Globus pallidus (tissue), 1 donor: ENCODE measurements around the gene THBS2.
"Not testable (repeated sequence)": the region's sequence is repeated elsewhere in the genome, so short reads cannot be mapped to it uniquely, and the experiment has no call there.

ENCODE experiments used
- DNase-seq: peaks from one replicate; pipeline ENCODE4 v3.0.0-alpha.2; 2015; ENCODE audit warnings: low spot score

The THBS2 gene

DNA sequence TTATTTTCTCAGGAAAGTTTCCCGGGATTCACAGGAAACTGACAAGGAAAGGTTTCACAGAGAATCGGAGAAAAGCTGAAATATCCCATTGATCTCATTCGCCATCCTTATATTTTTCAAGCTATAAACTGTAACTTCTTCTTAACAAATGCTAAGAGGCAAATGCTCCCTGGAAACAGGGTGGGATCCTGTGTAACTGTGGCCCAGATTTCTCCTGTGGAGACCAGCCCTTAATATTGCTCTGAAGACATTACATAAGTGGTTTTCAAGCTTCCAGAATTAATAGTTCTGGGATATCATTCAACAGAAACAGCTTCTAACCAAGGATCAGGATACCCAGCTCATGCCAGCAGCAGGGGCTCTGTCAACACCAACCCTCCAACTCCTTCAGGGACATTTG, 69.2 kb downstream of the THBS2 start:
- no peak for DNase-seq

DNA sequence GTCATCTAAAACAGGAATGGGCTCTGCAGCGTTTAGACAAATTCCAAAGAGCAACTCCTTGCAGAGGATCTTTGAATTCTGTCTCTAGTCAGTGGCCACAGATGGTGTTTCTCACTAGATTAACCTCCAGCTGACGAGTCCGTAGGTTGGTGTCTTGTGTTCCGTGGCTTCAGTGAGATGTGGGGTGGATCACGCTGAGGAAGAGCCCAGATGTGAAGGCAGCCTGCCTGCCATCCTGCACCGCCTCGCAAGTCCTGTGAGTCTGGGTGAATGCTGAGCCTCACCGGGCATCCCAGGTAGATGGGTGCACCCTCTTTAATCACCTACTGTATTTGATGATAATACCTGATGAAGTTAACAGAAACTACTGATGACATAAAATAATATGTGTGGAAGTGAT, 70.4 kb downstream of the THBS2 start:
- DNase-seq = no peak

DNA sequence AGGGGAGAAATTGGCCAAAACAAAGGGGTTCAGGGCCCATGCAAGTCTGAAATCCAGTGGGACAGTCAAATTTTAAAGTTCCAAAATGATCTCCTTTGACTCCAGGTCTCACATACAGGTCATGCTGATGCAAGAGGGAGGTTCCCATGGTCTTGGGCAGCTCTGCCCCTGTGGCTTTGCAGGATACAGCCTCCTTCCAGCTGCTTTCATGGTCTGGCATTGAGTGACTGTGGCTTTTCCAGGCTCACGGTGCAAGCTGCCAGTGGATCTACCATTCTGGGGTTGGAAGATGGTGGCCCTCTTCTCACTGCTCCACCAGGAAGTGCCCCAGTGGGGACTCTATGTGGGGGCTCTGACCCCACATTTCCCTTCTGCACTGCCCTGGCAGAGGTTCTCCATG, 73.8 kb downstream of the THBS2 start:
- DNase-seq = not testable (repeated sequence)

DNA sequence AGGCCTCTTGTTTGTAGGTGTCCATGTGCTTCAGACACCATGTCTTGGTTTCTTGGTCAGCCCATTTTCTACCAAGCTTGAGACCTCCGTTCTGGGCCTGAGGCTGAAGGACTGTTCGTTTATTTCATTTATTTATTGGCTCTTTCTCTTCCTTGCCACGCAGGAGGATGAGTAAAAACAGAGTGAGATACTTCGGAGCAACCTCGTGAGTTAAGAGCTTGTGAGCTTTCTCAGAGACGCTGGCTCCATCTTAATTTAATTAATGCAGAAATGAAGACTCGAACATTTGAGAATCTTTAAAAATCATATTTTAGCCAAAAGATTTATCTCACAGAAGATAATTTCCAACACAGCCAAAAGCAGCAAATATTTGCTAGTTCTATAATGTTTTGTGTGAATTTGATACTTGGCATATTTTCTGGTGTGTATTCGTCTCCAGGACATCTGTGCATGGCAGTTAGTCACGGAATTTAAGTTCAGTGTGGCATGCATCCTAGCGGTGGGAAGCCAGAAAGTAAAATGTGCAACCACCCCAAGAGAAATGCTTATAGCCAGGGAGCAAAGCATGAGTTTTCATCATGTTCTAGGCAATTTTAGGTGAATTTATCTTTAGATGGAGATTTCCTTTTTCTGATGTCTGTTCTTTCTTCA, 76.0 kb downstream of the THBS2 start:
- DNase-seq = no peak

DNA sequence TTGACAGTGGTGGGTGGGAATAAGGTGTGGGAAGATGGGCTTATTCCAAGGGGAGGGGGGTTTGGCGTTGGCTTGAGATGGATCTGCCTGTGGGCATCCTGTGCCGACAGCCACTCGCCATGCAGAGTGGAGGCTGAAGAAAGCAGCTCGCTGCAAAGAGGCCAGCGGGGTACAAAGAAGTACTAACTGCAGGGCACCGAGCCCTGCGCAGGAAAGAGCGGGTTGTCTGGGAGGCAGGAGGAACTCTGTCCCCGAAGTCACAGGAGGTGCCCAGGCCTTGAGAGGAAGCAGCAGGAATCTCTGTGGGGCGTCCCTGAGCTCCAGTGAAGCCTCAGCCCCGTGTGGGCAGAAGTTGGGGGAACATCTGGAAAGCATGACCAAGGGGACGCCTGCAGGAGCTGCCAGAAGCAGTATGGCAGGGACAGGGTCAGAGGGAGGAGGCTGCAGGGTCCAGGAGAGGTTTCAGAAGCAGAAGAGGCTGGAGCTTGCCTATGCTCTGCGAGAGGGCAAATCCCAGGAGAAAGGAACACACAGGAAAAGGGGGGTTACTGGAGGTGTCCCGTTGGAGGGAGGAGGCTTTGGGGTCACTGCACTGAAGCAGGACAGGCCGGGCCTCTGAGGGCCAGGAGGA, 77.2 kb downstream of the THBS2 start:
- no peak for DNase-seq

DNA sequence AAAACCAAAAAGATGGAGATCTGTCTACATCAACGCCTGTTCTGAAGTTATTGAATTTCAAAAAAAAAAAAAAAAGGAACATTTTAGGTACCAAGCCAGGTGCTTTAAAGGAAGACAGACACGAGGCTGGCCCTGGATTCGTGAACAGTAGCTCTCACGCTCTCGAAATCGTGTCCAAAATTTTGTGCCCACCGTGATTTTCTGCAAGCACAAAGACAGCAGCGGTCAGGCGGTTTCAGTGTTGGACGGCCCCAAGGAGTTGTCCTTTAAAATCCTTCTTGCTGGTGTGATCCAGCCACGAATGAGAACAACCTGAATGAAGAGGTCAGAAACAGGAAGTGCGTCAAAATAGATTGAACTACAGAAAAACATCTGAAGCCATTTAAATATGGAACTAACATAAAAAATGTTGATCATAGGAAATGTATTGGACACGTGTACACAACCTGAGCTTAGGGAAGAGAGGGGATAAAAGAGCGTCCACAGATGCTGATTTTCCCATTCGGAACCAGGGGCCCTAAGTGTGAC, 78.2 kb downstream of the THBS2 start:
- DNase-seq = no peak

DNA sequence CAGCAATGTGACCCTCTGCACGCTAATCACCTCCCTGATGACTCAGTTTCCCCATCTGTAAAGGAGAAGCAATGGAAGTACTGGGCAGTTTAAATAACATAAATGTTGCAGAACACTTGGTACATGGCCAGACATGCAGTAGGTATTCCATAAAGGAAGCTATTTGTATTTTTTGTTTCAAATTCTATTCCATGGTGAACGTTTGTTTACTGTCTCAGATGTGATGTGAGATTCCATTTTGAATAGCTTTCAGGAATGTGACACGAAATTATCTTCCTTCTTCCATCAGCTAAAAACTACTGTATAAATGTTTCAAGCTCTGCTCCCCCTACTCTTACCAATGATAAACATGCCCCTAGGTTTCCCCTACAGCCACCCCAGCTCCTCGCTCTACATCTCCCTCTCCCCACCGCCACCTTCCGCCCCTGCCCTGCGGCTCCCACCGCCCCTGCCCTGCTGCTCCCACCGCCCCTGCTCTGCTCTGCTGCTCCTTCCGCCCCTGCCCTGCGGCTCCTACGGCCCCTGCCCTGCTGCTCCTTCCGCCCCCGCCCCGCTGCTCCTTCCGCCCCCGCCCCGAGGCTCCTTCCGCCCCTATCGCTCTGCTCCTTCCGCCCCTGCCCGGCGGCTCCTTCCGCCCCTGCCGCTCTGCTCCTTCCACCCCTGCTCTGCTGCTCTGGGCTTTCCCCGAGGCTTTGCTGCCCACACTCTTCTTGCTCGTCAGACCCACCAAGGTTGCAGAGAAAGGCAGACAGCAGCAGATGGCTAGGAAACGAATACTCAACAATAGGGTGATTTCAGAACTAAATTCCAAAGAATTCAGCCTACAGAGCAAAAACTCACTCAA, 78.9 kb downstream of the THBS2 start:
- no peak for DNase-seq

DNA sequence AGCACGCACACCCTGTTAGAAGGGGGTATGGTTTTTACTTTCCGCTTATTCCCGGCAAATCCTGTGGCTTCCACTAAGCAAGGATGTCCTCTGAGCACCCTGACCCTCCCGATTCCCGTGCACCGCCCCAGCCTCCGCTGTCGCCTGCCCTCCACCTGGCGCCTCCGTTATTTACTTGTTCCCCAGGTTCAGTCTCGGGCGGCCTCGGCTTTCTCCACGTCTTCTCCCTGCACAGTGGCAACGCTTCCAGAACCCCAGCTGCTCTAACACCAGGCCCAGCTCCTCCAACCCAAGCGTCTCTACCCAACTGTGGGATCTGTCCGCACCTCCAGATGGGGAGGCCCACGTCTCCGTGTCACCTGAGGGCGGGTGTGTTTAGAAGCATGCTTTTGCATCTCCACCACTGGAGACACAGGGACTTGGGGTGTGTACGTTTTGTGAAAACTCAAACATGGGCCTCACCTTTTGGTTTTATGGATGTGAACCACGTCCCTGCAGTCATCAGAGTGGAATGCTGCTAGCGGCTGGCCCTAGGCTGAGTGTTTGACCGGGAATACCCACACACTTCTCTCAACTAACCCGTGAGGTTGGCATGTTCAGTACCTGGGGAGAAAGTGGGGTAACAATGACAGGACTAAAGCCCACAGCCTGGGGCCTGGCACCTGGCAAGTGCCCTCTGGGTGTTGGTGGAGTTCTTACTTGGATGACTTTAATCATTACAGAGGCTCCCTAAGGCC, 79.9 kb downstream of the THBS2 start:
- DNase-seq = no peak

DNA sequence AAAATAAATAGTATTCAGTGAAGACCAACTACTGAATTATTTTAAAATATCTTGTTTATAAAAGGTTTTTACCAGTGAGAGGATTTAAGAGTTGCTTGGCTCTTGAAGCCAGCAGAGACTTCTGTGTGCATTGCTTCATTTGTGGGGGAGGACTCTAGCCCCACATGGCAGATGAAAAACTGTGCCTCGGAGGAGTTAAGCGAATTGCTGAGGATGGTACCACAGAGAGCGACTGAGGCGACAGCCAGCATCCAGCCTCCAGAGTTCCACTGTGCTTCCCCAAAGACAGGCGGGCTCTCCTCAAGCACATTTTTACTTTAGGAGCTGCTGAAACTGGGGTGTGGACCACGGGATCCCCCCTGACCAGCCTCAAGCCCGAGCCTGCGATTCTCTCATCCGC, 80.7 kb downstream of the THBS2 start:
- no peak for DNase-seq

DNA sequence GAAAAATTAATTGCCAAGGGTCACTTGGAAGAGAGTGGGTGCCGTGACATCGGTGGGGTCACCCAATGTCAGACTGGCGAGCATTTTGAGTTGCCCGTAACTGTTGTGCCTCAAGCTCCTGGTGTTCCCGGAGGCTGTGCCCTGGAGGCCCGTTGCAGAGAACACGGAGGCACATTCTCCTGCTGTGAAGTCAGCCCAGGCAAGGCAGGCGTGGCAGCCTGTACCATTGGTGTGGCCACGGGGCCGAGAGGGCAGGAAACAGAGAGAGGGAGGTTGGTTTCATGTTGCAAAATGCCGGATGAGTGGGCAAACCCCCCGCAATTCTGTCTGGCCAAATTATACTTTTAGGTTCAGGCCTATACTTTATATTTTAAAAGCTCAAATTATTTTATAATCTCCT, 81.2 kb downstream of the THBS2 start:
- DNase-seq = no peak

DNA sequence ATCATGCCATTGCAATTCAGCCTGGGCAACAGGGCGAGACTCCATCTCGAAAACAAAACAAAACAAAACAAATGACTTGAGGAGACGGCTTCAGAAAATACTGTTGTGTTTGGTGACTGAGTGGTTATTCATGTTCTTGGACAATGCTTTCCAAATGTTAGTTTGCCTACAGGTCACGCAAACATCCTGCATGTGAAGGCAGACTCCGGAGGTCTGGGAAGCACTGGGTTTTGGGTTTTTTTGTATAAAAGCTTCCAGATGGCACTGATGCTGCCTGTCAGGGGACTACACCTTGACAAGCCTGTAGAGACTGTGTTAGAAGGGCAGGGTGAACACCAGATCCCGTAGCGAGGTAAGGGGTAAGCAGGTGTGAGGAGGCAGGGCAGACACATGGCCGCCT, 81.7 kb downstream of the THBS2 start:
- DNase-seq = no peak

DNA sequence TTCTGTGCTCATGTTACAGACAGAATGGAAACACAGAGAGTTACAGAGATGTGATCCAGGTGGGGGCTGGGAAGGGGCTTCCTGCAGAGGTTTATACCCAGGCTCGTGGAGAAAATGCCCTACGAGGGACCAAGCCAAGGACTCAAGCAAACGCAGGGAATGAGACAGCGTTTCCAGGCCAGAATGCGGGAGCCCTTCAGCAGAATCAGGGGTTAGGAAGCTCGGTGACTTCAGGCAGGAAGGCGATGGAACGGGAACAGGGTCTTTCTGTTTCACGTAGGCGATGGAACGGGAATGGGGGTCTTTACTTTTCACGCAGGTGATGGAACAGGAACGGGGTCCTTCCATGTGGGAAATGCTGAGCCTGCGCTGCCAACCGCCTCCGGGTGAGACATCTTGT, 82.6 kb downstream of the THBS2 start:
- no peak for DNase-seq

DNA sequence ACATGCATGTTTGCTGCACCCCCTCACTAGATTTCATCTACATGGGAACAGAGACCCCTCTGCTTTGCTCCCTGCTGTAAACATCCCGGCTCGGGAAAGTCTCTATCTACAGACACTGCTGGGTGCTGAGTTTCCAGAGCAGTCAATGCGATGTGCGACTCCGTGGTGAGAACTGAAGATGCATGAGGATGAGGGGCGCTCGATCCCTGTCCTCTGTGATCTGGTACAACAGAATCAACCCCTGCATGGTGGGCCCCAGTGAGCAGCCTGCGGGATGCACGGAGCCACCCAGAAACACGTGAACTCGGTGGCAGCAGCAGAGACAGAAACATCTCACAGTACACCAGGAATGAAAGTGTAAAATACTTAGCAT, 83.1 kb downstream of the THBS2 start:
- no peak for DNase-seq

DNA sequence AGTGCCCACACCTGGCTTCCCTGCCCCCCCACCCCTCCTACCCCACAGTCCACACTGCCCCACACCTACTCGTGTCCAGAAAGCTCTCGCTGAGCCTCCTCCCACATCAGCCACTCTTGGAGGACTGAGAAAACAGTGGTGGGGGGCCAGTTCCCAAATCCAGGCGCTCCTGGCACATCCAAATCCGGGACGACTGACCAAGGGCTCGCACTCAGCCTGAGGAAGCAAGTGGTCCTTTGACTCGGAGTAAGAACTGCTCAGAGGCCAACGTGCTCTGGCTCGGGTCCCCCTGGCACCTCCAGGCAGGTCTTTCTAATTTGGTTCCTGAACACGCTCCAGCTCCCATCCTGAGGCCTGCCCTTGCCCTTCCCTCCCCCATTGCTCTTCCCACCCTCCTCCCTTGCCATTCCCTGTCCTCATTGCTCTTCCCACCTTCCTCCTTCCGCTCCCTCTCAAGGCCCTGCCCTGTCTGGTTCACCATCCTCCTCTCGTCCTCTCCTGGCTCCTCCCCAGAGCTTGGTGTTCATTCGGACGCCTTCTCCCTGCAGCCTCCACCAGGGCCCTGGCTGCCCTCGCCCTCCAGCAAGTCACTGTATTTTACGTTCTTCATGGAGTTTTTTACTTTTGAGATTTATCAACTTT, 83.6 kb downstream of the THBS2 start:
- no peak for DNase-seq

DNA sequence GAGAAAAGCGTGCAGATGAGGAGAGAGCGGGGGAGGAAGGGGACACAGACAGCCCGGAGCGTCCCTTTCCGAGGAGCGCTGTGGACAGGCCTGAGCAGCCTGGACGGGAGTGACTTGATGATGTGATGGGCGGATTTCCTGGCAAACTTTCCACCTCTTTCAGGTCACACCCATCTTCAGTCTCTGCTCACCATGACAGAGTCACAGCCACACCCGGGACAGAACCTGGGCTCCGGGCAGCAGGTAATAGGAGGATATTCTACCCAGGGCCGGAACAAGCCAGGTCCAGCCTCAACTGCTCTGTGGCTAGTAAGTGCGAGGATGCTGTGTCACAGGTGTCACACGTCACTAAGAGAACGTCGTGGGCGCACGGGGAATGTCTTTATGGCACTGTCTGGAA, 84.3 kb downstream of the THBS2 start:
- no peak for DNase-seq

DNA sequence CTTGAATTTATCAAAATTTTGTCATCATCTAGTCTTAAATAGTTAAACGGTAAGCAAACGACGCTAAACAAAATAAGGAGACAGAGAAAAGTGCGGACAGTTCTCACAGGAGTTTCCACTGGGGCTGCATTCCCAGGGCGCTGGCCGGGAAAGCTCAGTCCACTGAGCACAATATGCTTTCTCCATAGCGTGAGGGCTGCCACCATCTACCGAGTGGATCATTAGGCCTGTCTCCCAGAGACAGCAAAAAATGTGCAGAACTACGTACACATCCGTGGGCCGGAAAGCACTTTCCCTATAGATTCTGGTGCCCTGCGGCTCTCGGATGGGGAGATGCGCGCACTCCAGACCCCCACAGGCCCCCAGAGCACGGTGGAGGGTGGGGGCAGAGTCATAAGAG, 84.9 kb downstream of the THBS2 start:
- no peak for DNase-seq

DNA sequence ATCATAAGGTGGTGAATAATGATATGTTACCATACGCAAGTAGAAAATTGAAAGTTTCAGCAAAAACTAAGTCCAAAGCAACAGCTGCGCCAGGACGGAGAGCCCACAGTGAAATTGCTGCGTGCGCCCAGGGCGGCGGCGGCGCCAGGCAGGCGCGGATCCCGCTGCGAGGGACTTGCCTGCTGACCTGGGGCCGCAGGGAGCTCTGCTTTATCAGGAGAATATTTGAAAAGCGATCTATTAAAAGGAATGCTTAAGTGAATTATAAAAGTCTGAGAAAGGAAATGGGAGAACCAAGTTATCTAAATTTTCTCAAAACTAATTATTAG, 85.4 kb downstream of the THBS2 start:
- DNase-seq = no peak

DNA sequence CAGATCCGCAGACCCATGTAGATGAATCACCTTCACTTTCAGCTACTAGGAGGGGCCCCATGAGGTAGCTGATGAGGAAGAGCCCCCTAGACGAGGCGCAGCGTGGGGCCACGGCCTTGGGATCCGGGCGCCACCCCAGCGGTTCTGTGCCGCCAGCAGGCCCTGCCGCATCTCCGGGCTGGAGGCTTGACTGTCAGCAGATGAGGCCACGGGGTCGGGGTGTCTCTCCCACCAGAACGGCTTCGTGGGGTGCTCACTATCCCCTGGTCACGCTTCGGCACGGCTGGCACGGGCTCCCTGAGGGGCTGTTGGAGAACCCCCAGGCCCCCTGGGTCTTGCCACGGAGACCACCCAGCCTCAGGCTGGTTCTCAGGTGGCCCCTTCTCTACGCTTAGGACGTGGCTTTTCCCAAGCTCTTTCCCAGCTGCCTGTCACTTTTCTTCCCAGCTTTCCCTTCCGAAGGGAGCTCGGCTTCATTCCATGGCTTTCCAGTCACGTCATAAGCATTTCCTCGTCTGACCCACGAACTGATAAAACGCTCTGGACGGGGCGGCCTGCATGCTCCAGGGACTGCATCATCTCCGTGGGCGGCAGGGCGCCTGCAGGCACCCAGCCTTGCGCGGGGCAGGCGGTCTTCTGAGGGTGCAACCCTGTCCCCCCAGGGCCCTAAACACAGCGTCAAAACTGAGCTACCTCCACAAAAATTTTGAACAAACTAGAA, 85.9 kb downstream of the THBS2 start:
- no peak for DNase-seq

DNA sequence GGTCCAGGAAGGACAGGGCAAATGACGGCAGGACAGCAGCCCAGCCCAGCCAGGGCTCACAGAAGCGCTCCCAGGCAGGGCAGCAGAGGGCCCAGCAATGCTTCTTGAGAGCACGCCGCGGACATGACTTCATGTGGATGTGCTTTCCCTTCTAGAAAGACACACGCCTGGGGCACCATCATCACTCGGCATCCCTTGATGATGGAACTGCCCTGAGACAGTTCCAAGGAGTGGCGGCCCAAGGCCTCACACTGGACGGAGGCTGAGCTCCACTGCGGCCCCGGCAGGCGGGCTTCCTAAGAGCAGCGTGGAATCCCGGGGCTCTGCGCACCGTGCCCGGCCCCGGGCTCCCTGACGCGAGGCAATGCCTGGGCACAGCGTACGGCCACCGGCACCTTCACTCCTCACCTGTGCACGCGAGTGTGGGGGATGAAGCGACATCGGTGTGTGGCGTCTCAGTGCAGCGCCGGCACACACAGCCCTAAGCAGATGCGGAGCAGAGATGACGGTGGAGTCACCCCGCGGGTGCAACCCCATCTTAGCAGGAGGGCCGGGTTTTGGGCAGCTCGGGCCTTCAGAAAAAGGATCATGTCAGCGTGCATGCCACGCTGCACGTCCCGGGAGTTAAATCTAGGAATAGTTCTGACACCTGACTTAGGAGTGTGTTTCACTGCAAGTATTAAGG, 86.6 kb downstream of the THBS2 start:
- DNase-seq = no peak
